Activated CD4-positive, alpha-beta memory T cell treated with anti-CD3 and anti-CD28 coated beads, Interleukin-2, amount 10 ng/mL, durations not matched to agents 7 days and 5 days (primary cell): ENCODE data around the gene MAP2K7. TPM values are rescaled to one million over a fixed set of nuclear protein-coding genes. Genes with fewer than 3 reads are reported as not detected.

Source experiments
- CTCF ChIA-PET: fragments of 350-600 bp; sonication (Branson Sonifier 250); formaldehyde crosslinking; loops from one replicate; lab custom pipeline; 2021; ENCODE audit warnings: antibody characterized with exemption, inconsistent platforms; lab: Charles Lee
- POLR2A ChIA-PET: fragments of 350-600 bp; sonication (Branson Sonifier 250); formaldehyde crosslinking; loops from one replicate; lab custom pipeline; 2021; ENCODE audit warnings: antibody characterized with exemption; lab: Charles Lee
- DNase-seq: peaks from one replicate; pipeline ENCODE4 v3.0.0-alpha.2; 2020
- H3K27ac Mint-ChIP-seq: one replicate; pipeline ENCODE4 v1.8.0; 2021; ENCODE audit warnings: mild to moderate bottlenecking, mixed read lengths
- H3K27me3 Mint-ChIP-seq: one replicate; pipeline ENCODE4 v1.8.0; 2021; ENCODE audit warnings: mixed read lengths
- H3K36me3 Mint-ChIP-seq: one replicate; pipeline ENCODE4 v1.8.0; 2021; ENCODE audit warnings: low read depth, mixed read lengths
- H3K4me1 Mint-ChIP-seq: one replicate; pipeline ENCODE4 v1.8.0; 2021; ENCODE audit warnings: mixed read lengths
- H3K4me3 Mint-ChIP-seq: one replicate; pipeline ENCODE4 v1.8.0; 2021; ENCODE audit warnings: mild to moderate bottlenecking, mixed read lengths
- H3K9me3 Mint-ChIP-seq: one replicate; pipeline ENCODE4 v1.8.0; 2021; ENCODE audit warnings: mixed read lengths
- total RNA-seq, 2 experiments: library from RNA; stranded (reverse); gene quantifications; one replicate each; pipeline ENCODE4 v1.2.3, GENCODE V29; 2021

The MAP2K7 gene
- total RNA-seq, 2 experiments from 2014 or later, result 42.6 to 42.9 TPM

GRCh38 chr19:7907544-7907943 is 3.9 kb downstream of the MAP2K7 start:
- peaks cover 32% of the 10 kb centered on the region for H3K36me3 Mint-ChIP-seq
- H3K9me3 Mint-ChIP-seq, result no peaks in the 10 kb centered on the region
- ChIA-PET CTCF (no interaction called here), POLR2A (interaction anchor here (3.8 kb wide), 1 partner anchor 13 kb away, joined by 17 read pairs; the partner anchor contains the start of gene SNAPC2)
- no peak overlapping the region for H3K4me3 Mint-ChIP-seq
- no peak for DNase-seq
- H3K27me3 Mint-ChIP-seq, result no peaks in the 10 kb centered on the region
- H3K27ac Mint-ChIP-seq, result no peak overlapping the region
- H3K4me1 Mint-ChIP-seq, result peaks cover 27% of the 10 kb centered on the region

DNA sequence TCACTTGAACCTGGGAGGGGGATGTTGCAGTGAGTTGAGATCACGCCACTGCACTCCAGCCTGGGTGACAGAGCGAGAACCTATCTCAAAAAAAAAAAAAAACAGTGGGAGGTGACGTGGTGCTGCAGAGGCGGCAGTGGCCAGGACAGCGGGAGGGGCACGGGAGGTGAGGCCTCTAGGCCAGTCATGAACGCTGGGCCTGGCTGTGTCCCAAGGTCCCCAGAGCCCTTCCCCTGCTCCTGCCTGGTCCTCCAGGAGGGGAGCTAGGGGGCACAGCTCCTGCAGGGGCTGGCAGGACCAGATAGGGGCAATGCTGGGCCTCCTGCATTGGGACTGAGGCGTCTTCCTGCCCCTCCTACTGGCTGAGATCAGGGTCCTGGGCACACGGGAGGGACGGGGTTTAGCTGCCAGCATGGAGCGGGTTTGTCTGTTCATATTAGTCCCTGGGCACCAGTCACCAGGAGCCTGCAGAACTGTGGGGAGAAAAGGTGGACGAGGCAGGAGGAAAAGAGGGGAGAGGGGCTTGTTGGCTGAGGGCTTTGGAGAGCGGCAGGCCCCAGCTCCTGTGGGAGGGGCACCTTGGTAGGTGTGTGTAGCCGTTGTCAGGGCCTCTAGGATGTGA is 4.5 kb downstream of the MAP2K7 start:
- Mint-ChIP-seq H3K36me3 (peaks cover 38% of the 10 kb centered on the region), H3K4me1 (peaks cover 22% of the 10 kb centered on the region), H3K4me3 (no peak overlapping the region), H3K27ac (no peak overlapping the region), H3K9me3 (no peaks in the 10 kb centered on the region), H3K27me3 (no peaks in the 10 kb centered on the region)
- CTCF ChIA-PET, result no interaction called here
- POLR2A ChIA-PET, result interaction anchor here (3.8 kb wide), 1 partner anchor 13 kb away, joined by 17 read pairs; the partner anchor contains the start of gene SNAPC2
- no peak for DNase-seq

DNA sequence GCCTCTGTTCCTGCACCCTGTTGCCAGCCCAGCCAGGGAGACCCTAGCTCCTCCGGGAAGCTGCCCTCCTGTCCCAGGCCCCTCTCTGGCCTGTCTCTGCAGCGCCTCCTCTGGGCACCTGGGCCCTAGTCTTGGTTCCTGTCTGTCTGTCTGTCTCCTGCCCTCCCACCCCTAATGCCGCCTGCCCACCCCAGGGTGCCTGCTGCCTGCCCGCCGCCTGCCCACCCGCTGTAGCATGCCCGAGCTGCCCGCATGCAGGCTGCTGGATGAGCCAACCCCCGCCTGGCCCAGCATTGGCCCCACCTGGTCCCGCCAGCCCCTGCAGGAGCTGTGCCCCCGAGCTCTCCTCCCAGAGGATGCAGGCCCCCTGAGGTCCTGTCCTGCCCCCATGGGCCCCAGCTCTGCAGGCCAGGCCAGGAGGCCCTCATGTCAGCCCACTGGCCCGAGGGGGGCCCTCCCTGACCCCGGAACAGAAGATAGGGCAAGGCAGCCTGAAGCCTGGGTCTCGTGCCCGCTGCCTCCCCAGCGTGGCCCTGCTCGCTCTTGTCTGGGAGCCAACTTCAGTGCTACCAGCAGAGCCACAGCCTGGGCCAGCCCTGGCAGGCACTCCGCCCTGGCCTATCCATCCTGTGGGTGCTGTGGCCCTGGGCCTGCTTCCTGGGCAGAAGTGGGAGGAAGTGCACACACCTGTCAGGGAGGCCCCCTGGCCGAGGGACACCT is 5.2 kb downstream of the MAP2K7 start:
- Mint-ChIP-seq H3K4me1 (peaks cover 18% of the 10 kb centered on the region), H3K27me3 (no peaks in the 10 kb centered on the region), H3K9me3 (no peaks in the 10 kb centered on the region), H3K27ac (no peak overlapping the region), H3K36me3 (peaks cover 35% of the 10 kb centered on the region), H3K4me3 (no peak overlapping the region)
- ChIA-PET CTCF (no interaction called here), POLR2A (interaction anchor here (3.8 kb wide), 1 partner anchor 12 kb away, joined by 17 read pairs; the partner anchor contains the start of gene SNAPC2)
- no peak for DNase-seq

DNA sequence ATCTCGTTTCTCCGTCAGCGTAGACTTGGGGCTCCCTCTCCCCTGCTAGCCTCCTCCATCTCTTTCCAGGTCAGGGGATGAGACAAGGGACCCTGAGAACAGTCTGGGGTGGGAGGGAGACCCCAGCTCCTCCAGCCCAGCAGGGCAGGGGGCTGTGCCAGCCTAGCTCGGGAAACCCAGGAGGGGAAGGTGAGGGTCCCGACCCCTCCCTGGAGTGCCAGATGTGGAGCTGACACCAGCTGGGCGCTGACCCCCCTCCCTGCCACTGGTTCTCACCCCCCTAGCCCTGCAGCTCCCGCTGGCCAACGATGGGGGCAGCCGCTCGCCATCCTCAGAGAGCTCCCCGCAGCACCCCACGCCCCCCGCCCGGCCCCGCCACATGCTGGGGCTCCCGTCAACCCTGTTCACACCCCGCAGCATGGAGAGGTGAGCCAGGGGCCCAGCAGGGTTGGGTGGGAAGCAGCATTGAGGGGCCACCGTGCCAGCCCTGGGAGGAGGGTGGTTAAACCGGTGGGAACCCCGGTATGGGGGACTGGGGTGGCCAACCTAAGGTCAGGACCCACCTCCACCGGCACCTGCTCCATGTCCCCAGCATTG is 5.9 kb downstream of the MAP2K7 start:
- CTCF ChIA-PET, result no interaction called here
- Mint-ChIP-seq H3K27me3 (no peaks in the 10 kb centered on the region), H3K27ac (no peak overlapping the region), H3K9me3 (no peaks in the 10 kb centered on the region), H3K4me1 (peaks cover 14% of the 10 kb centered on the region), H3K4me3 (no peak overlapping the region), H3K36me3 (peaks cover 34% of the 10 kb centered on the region)
- POLR2A ChIA-PET, result interaction anchor here (3.8 kb wide), 1 partner anchor 11 kb away, joined by 17 read pairs; the partner anchor contains the start of gene SNAPC2
- DNase-seq, result no peak

DNA sequence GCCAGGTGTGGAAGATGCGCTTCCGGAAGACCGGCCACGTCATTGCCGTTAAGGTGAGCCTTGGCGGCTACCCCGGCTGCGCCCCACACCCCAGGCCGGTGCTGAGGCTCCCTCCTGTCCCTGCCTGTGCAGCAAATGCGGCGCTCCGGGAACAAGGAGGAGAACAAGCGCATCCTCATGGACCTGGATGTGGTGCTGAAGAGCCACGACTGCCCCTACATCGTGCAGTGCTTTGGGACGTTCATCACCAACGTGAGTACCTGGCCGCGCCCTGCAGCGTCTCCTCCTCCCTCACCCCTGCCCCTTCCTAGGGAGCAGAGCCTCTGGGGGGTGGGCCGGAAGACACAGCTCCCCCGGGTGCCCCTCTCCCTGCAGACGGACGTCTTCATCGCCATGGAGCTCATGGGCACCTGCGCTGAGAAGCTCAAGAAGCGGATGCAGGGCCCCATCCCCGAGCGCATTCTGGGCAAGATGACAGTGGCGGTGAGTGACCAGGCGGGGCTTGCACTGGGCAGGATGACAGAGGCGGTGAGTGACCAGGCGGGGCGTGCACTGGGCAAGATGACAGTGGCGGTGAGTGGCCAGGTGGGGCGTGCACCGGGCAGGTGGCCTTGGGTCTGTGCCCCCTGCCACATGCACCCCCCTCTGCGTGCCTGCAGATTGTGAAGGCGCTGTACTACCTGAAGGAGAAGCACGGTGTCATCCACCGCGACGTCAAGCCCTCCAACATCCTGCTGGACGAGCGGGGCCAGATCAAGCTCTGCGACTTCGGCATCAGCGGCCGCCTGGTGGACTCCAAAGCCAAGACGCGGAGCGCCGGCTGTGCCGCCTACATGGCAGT is 6.9 kb downstream of the MAP2K7 start:
- H3K4me1 Mint-ChIP-seq, result peaks cover 7% of the 10 kb centered on the region
- CTCF ChIA-PET, result no interaction called here
- no peak overlapping the region for H3K4me3 Mint-ChIP-seq
- DNase-seq, result no peak
- no peaks in the 10 kb centered on the region for H3K9me3 Mint-ChIP-seq
- H3K27ac Mint-ChIP-seq, result no peak overlapping the region
- POLR2A ChIA-PET, result interaction anchor here (3.8 kb wide), 1 partner anchor 10 kb away, joined by 17 read pairs; the partner anchor contains the start of gene SNAPC2
- H3K27me3 Mint-ChIP-seq, result peaks cover 4% of the 10 kb centered on the region
- H3K36me3 Mint-ChIP-seq, result peaks cover 26% of the 10 kb centered on the region

GRCh38 chr19:7911508-7912143 is 7.9 kb downstream of the MAP2K7 start:
- no peaks in the 10 kb centered on the region for H3K9me3 Mint-ChIP-seq
- peaks cover 5% of the 10 kb centered on the region for H3K4me1 Mint-ChIP-seq
- no peak for DNase-seq
- POLR2A ChIA-PET, result interaction anchor here (1.3 to 1.4 kb wide), 2 partner anchors 8 to 9 kb away, joined by 6 read pairs; partner anchors contain the start of genes MAP2K7 and SNAPC2
- H3K36me3 Mint-ChIP-seq, result peaks cover 21% of the 10 kb centered on the region
- H3K27me3 Mint-ChIP-seq, result peaks cover 9% of the 10 kb centered on the region
- H3K4me3 Mint-ChIP-seq, result no peak overlapping the region
- CTCF ChIA-PET, result no interaction called here
- no peak overlapping the region for H3K27ac Mint-ChIP-seq

GRCh38 chr19:7912144-7912696 is 8.5 kb downstream of the MAP2K7 start:
- no peak overlapping the region for H3K27ac Mint-ChIP-seq
- no peak overlapping the region for H3K4me3 Mint-ChIP-seq
- no peaks in the 10 kb centered on the region for H3K9me3 Mint-ChIP-seq
- peaks cover 9% of the 10 kb centered on the region for H3K4me1 Mint-ChIP-seq
- DNase-seq, result no peak
- peaks cover 12% of the 10 kb centered on the region for H3K27me3 Mint-ChIP-seq
- peaks cover 21% of the 10 kb centered on the region for H3K36me3 Mint-ChIP-seq
- POLR2A ChIA-PET, result interaction anchor here (1.3 to 1.4 kb wide), 2 partner anchors 8 kb away, joined by 6 read pairs; partner anchors contain the start of genes MAP2K7 and SNAPC2
- CTCF ChIA-PET, result no interaction called here

DNA sequence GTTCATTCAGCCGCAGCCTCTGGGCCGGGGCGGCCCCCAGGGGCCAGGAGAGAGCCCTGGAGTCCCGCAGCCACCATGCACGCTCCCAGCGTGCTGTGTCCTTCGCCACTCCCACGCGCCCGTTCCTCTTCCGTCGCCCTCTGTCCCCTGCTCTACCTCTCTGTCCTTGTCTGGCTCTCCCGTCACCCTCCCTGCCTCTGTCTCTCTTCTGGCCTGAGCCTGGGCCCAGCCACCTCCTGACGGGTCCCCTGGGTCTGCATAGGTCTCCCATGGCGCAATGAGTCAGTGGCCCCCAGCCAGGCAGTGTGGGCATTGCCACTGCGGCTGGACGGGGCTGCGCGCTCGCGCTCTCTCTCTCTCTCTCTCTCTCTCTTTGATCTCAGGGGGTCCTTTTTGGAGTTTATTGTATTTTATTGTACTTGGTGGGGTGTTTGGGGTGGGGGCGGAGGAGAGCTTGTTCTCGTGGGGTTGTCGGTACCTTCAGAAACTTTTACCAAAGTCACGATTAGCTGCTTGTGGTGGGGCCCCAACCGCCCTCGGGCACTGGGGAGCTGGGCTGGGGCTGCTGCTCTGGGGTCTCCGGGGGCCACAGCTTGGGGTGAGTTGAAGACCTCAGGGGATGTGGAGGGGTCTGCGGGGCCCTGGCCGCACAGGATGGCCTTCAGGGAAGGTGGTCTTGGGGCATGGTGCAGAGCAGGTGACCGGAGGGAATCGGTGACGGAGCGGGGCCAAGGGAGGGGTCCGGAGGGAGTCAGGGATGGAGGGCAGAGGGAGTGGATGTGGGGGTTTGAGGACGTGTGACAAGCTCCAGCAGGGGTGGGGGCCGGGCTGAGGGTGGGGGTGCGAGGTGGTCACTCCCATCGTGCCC is 9.3 kb downstream of the MAP2K7 start:
- H3K27me3 Mint-ChIP-seq, result peaks cover 13% of the 10 kb centered on the region
- POLR2A ChIA-PET, result no interaction called here
- H3K9me3 Mint-ChIP-seq, result no peaks in the 10 kb centered on the region
- no peak overlapping the region for H3K27ac Mint-ChIP-seq
- peaks cover 11% of the 10 kb centered on the region for H3K4me1 Mint-ChIP-seq
- DNase-seq, result no peak
- peaks cover 21% of the 10 kb centered on the region for H3K36me3 Mint-ChIP-seq
- H3K4me3 Mint-ChIP-seq, result no peak overlapping the region
- CTCF ChIA-PET, result no interaction called here

GRCh38 chr19:7913652-7914051 is 10.0 kb downstream of the MAP2K7 start:
- peaks cover 20% of the 10 kb centered on the region for H3K27me3 Mint-ChIP-seq

GRCh38 chr19:7914099-7914498 is 10.4 kb downstream of the MAP2K7 start:
- ChIA-PET POLR2A (no interaction called here), CTCF (no interaction called here)
- DNase-seq, result no peak
- H3K36me3 Mint-ChIP-seq, result peaks cover 21% of the 10 kb centered on the region
- no peaks in the 10 kb centered on the region for H3K9me3 Mint-ChIP-seq
- H3K4me1 Mint-ChIP-seq, result peaks cover 17% of the 10 kb centered on the region
- H3K4me3 Mint-ChIP-seq, result no peak overlapping the region
- H3K27me3 Mint-ChIP-seq, result peaks cover 23% of the 10 kb centered on the region
- H3K27ac Mint-ChIP-seq, result no peak overlapping the region

More at GRCh38 chr19:7913652-7914051, 10.0 kb downstream of the MAP2K7 start:
- H3K4me1 Mint-ChIP-seq, result peaks cover 17% of the 10 kb centered on the region
- H3K36me3 Mint-ChIP-seq, result peaks cover 21% of the 10 kb centered on the region
- H3K4me3 Mint-ChIP-seq, result no peak overlapping the region
- H3K27ac Mint-ChIP-seq, result no peak overlapping the region
- H3K9me3 Mint-ChIP-seq, result no peaks in the 10 kb centered on the region
- CTCF ChIA-PET, result no interaction called here
- no peak for DNase-seq
- POLR2A ChIA-PET, result no interaction called here

GRCh38 chr19:7914598-7915045 is 10.9 kb downstream of the MAP2K7 start, which contains the start of gene TGFBR3L:
TGFBR3L (plus strand) TSS chr19:7914830.
- CTCF ChIA-PET, result no interaction called here
- H3K27me3 Mint-ChIP-seq, result peaks cover 25% of the 10 kb centered on the region
- DNase-seq, result no peak
- POLR2A ChIA-PET, result no interaction called here
- peak within 1 kb of the TSS; percentile 46 for H3K4me3 Mint-ChIP-seq
- H3K27ac Mint-ChIP-seq, result no peak within 1 kb of the TSS
- H3K4me1 Mint-ChIP-seq, result peaks cover 19% of the 10 kb centered on the region
- no peaks in the 10 kb centered on the region for H3K9me3 Mint-ChIP-seq
- H3K36me3 Mint-ChIP-seq, result peaks cover 21% of the 10 kb centered on the region
